Stimulated activated CD4-positive, alpha-beta T cell treated with anti-CD3 and anti-CD28 coated beads, Interleukin-2, amount 100 ng/mL, for 24 hours (primary cell): ENCODE measurements around the gene ACLY.
"Not testable (repeated sequence)": the region's sequence is repeated elsewhere in the genome, so short reads cannot be mapped to it uniquely, and the experiment has no call there.

Experiments
- DNase-seq, 2 donors: peaks; one replicate each; pipeline ENCODE4 v3.0.0-alpha.2; 2020

Gene ACLY

GRCh38 chr17:41869426-41869825 lies 49.3 kb downstream of the ACLY start:
- no peak for DNase-seq

GRCh38 chr17:41868568-41868967 lies 50.2 kb downstream of the ACLY start:
- no peak for DNase-seq

- DNase-seq: no peak
Measured at GRCh38 chr17:41865596-41865893, 53.2 kb downstream of the ACLY start.

GRCh38 chr17:41864836-41865595 lies 53.7 kb downstream of the ACLY start, which contains the start of gene KLHL11:
Gene KLHL11 (minus strand): TSS chr17:41865423. CDS start chr17:41865370, 53 bp downstream.
- peak; percentile 89 to 91 for DNase-seq

- DNase-seq: peak in 1 of 2 donors; percentile 67
Measured at GRCh38 chr17:41864498-41864835, 54.3 kb downstream of the ACLY start.

GRCh38 chr17:41863074-41863848 lies 55.5 kb downstream of the ACLY start:
- DNase-seq: peak; percentile 23 to 52

GRCh38 chr17:41860254-41860931 lies 58.4 kb downstream of the ACLY start:
- DNase-seq: no peak

- DNase-seq: not testable (repeated sequence)
Measured at GRCh38 chr17:41851382-41851781, 67.4 kb downstream of the ACLY start.

- no peak for DNase-seq
Measured at GRCh38 chr17:41849251-41849990, 69.3 kb downstream of the ACLY start.

GRCh38 chr17:41848788-41849187 lies 70.0 kb downstream of the ACLY start:
- DNase-seq: no peak

- DNase-seq: no peak
Measured at GRCh38 chr17:41844971-41845370, 73.8 kb downstream of the ACLY start.

- DNase-seq: not testable (repeated sequence)
Measured at GRCh38 chr17:41840781-41841180, 78.0 kb downstream of the ACLY start.

- DNase-seq: not testable (repeated sequence)
Measured at GRCh38 chr17:41839448-41839847, 79.3 kb downstream of the ACLY start.

GRCh38 chr17:41837761-41838538 lies 80.8 kb downstream of the ACLY start, which contains the start of gene KLHL10:
Gene KLHL10 (plus strand): TSS chr17:41837825. CDS start chr17:41837933, 108 bp downstream.
- DNase-seq: no peak

GRCh38 chr17:41836550-41837196 lies 82.1 kb downstream of the ACLY start:
- DNase-seq: no peak

GRCh38 chr17:41835800-41836549 lies 82.8 kb downstream of the ACLY start, which contains the start of gene NT5C3B:
Gene NT5C3B (minus strand): TSS chr17:41836232. CDS start chr17:41836193, 39 bp downstream.
- DNase-seq: peak; percentile 49 to 69

GRCh38 chr17:41835214-41835799 lies 83.4 kb downstream of the ACLY start:
- no peak for DNase-seq

GRCh38 chr17:41829961-41830360 lies 88.8 kb downstream of the ACLY start:
- not testable (repeated sequence) for DNase-seq

- DNase-seq: no peak
Measured at GRCh38 chr17:41825175-41825845, 93.4 kb downstream of the ACLY start.

GRCh38 chr17:41824086-41824485 lies 94.7 kb downstream of the ACLY start:
- no peak for DNase-seq
